ENCODE data around the gene ADGRE2.

DNA sequence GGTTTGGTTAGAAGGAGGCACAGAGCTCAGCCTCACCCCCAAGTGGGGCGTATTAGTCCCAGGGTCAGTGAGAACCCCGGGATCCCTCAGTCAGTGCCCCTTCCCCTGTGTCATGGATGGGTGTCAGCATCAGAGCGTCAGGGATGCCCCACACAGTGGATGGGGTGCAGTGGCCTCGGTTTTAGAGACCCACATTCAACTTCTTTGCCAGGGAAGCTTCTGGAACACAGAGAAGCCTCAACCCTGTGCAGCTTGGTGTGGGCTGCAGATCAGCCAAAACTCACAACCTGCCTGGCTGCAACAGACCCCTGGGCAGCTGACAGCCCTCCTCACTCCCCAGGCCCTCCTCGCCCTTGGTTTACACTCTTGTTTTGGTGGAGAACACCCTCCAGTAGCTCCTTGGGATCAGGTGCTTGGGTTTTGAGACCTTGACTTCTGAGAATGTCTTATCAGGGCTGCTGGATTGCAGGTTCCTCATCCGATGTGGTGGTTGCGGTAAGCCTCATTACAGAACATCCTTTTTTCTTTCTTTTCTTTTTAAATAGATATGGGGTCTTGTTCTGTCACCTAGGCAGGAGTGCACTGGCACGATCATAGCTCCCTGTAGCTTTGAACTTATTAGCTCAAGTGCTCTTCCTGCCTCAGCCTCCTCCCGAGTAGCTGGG, 77.5 kb downstream of the ADGRE2 start:
- TF ChIP-seq SIN3A (IDR thresholded peaks at IDR 0.05; ENCODE audit: borderline replicate concordance, insufficient read depth, low read length) (no peak), POLR2AphosphoS5 (IDR thresholded peaks at IDR 0.05; ENCODE audit: low read depth, low read length) (no peak)
- TF ChIP-seq, protein P1, sequence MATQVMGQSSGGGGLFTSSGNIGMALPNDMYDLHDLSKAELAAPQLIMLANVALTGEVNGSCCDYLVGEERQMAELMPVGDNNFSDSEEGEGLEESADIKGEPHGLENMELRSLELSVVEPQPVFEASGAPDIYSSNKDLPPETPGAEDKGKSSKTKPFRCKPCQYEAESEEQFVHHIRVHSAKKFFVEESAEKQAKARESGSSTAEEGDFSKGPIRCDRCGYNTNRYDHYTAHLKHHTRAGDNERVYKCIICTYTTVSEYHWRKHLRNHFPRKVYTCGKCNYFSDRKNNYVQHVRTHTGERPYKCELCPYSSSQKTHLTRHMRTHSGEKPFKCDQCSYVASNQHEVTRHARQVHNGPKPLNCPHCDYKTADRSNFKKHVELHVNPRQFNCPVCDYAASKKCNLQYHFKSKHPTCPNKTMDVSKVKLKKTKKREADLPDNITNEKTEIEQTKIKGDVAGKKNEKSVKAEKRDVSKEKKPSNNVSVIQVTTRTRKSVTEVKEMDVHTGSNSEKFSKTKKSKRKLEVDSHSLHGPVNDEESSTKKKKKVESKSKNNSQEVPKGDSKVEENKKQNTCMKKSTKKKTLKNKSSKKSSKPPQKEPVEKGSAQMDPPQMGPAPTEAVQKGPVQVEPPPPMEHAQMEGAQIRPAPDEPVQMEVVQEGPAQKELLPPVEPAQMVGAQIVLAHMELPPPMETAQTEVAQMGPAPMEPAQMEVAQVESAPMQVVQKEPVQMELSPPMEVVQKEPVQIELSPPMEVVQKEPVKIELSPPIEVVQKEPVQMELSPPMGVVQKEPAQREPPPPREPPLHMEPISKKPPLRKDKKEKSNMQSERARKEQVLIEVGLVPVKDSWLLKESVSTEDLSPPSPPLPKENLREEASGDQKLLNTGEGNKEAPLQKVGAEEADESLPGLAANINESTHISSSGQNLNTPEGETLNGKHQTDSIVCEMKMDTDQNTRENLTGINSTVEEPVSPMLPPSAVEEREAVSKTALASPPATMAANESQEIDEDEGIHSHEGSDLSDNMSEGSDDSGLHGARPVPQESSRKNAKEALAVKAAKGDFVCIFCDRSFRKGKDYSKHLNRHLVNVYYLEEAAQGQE (IDR thresholded peaks at IDR 0.05; ENCODE audit: insufficient read depth in 1 of 2, low read depth in 2 of 2, low read length in 2 of 2): no peak
